ENCODE data around the gene CLEC17A. TPM values are rescaled to one million over a fixed set of nuclear protein-coding genes. Genes with fewer than 3 reads are reported as not detected.
A peak's percentile ranks its signal among the peaks of the same experiment; 100 is the strongest.

CLEC17A gene
- total and polyA plus RNA-seq, 2 of the 8 experiments (the other 6 are each of a cell fraction or from before 2014, with no cell fraction given) = not detected

- no peak overlapping the region for H4K91ac ChIP-seq (replicated peaks; ENCODE audit: insufficient read length, low read length)
- FAIRE-seq (no peak), DNase-seq (ENCODE audit: low read depth in 1 of 2, low spot score in 2 of 2) (peak in 1 of 2 experiments; percentile 46)
- H3K14ac ChIP-seq (ENCODE audit: insufficient read length) = no peak overlapping the region
- no peaks in the 10 kb centered on the region for H3K9me3 ChIP-seq (ENCODE audit: insufficient read depth in 2 of 2, low read depth in 1 of 2, low read length in 1 of 2)
- H4K20me1 ChIP-seq (replicated peaks in 1 of 2; ENCODE audit: control insufficient read depth in 1 of 2, insufficient read depth in 2 of 2, low read length in 2 of 2) = peaks cover 7 to 16% of the 10 kb centered on the region in 2 experiments
- H2BK15ac ChIP-seq (ENCODE audit: low read length) = no peak overlapping the region
- H2AFZ ChIP-seq (ENCODE audit: low read length) = no peak overlapping the region
- H4K8ac ChIP-seq (ENCODE audit: extremely low read depth, insufficient read depth, low read length) = no peak overlapping the region
- no peaks in the 10 kb centered on the region for H3K23me2 ChIP-seq (ENCODE audit: low read depth, low read length)
- H3K4me2 ChIP-seq (ENCODE audit: insufficient read depth in 1 of 2, low read depth in 2 of 2, low read length in 2 of 2) = no peak overlapping the region
- H3K9ac ChIP-seq (replicated peaks in 1 of 4; ENCODE audit: extremely low read depth in 1 of 4, low read depth in 3 of 4, low read length in 3 of 4) = no peak overlapping the region
- WGBS, 2 experiments (ENCODE audit: extremely low coverage in 1 of 2, insufficient coverage in 1 of 2, insufficient read length in 1 of 2, insufficient replicate concordance in 2 of 2, low coverage in 1 of 2, low lambda C conversion rate in 2 of 2, missing lambda C conversion rate in 1 of 2) = 73% methylated on average over 6 of the region's 6 CpGs; no CpG with 5 or more reads in 1 of the 2 experiments
- peaks cover 12% of the 10 kb centered on the region for H3K79me1 ChIP-seq (ENCODE audit: low read depth, low read length)
- no peak overlapping the region for H2BK12ac ChIP-seq (ENCODE audit: low read depth, low read length)
- 0 out of 2 replicates have a peak overlapping the region, but pooled peaks have one; percentile 52 for H3K27ac ChIP-seq (ENCODE audit: low read depth, low read length)
- H2AK5ac ChIP-seq (ENCODE audit: low read depth, low read length) = no peak overlapping the region
- no peak overlapping the region for H3K4ac ChIP-seq (replicated peaks; ENCODE audit: insufficient read length, low read depth, low read length)
- H3K4me3 ChIP-seq (ENCODE audit: extremely low read depth in 1 of 4, insufficient read depth in 2 of 4, low read depth in 3 of 4, low read length in 4 of 4) = no peak overlapping the region
- no peak overlapping the region for H3K18ac ChIP-seq (ENCODE audit: extremely low read depth, low read length)
- no peaks in the 10 kb centered on the region for H3K27me3 ChIP-seq (replicated peaks in 1 of 4; ENCODE audit: control insufficient read depth in 3 of 4, extremely low read depth in 1 of 4, insufficient read depth in 3 of 4, low read length in 3 of 4)
- H2BK20ac ChIP-seq (ENCODE audit: low read length) = no peak overlapping the region
- peak; percentile 2 to 20 (median 15); a peak in 3 of 4 replicates for TF ChIP-seq CTCF (IDR thresholded peaks at IDR 0.05; ENCODE audit: control extremely low read depth in 1 of 3, insufficient read depth in 1 of 3, low read depth in 1 of 3, low read length in 3 of 3)
- TF ChIP-seq RAD21 (IDR thresholded peaks at IDR 0.05 in 1 of 2, conservative IDR thresholded peaks at IDR 0.05 in 1 of 2; ENCODE audit: low read depth in 2 of 2, low read length in 2 of 2) = no peak; a peak in 1 of 4 replicates
- TF ChIP-seq YY1 (IDR thresholded peaks at IDR 0.05; ENCODE audit: low read depth, low read length) = no peak
- TF ChIP-seq TAF7 (optimal IDR thresholded peaks at IDR 0.05; ENCODE audit: borderline replicate concordance, low read depth, low read length) = no peak
- TF ChIP-seq TAF1 (IDR thresholded peaks at IDR 0.05; ENCODE audit: low read depth, low read length) = 0 out of 2 replicates have a peak, but pooled peaks have one; percentile 17
- TF ChIP-seq HDAC2 (IDR thresholded peaks at IDR 0.05; ENCODE audit: borderline replicate concordance in 1 of 2, low read depth in 2 of 2, low read length in 2 of 2) = no peak
- TF ChIP-seq KDM4A (IDR thresholded peaks at IDR 0.05; ENCODE audit: low read depth, low read length, severe bottlenecking) = no peak
- H2BK120ac ChIP-seq (replicated peaks; ENCODE audit: low read depth, low read length) = no peak overlapping the region
- H3K79me2 ChIP-seq (ENCODE audit: control insufficient read depth in 1 of 2, insufficient read depth in 2 of 2, low read length in 2 of 2) = peaks cover 0 to 21% of the 10 kb centered on the region in 2 experiments; a peak in 1 of 4 replicates
- H3K23ac ChIP-seq (ENCODE audit: insufficient read length) = no peak overlapping the region
- no peak overlapping the region for H3K56ac ChIP-seq (replicated peaks; ENCODE audit: insufficient read length, low read depth, low read length)
- peak overlapping the region; percentile 6; the same call in 1 of the 2 replicates for H2BK5ac ChIP-seq (ENCODE audit: low read depth, low read length)
- POLR2A ChIA-PET (ENCODE audit: partially characterized antibody) = interaction anchor here (0.6 to 1.7 kb wide), 5 partner anchors 9 to 162 kb away, joined by 3 to 4 read pairs (median 3); no protein-coding TSS in a partner anchor
- no peaks in the 10 kb centered on the region for H3K36me3 ChIP-seq (ENCODE audit: control insufficient read depth in 2 of 4, insufficient read depth in 4 of 4, low read length in 3 of 4)
- no peak overlapping the region for H4K5ac ChIP-seq (ENCODE audit: insufficient read length, low read depth, low read length)
- peaks cover 0 to 12% (median 8%) of the 10 kb centered on the region in 4 experiments; a peak in 6 of 7 replicates for H3K4me1 ChIP-seq (replicated peaks in 1 of 4; ENCODE audit: control insufficient read depth in 3 of 4, insufficient read depth in 4 of 4, low read length in 3 of 4)
- CTCF ChIA-PET (ENCODE audit: partially characterized antibody) = interaction anchor here (0.6 to 6.3 kb wide), 14 partner anchors 8 to 140 kb away, joined by 3 to 47 read pairs (median 4); partner anchors contain the start of gene NDUFB7
These were observed 28.5 kb upstream of the CLEC17A start for GRCh38 chr19:14554382-14554812.
